ENCODE results near the gene DCBLD1.
"Not testable (repeated sequence)": the region's sequence is repeated elsewhere in the genome, so short reads cannot be mapped to it uniquely, and the experiment has no call there.

- TF ChIP-seq EZH2 (IDR thresholded peaks at IDR 0.05; ENCODE audit: insufficient read depth, poor library complexity, severe bottlenecking); EZH2phosphoT487 (IDR thresholded peaks at IDR 0.05; ENCODE audit: insufficient read depth, low read depth): not testable (repeated sequence)
Measured at GRCh38 chr6:117468527-117468926, 13.9 kb upstream of the DCBLD1 start.

Measured in GM23248 (cell line).